CD4-positive, alpha-beta T cell treated with Interferon alpha-2 for 1 hour (primary cell): Measurements from ENCODE around the gene UGGT2.
"Not testable (repeated sequence)": the region's sequence is repeated elsewhere in the genome, so short reads cannot be mapped to it uniquely, and the experiment has no call there.

Source experiments
- DNase-seq, 2 donors: peaks; one replicate each; pipeline ENCODE4 v3.0.0-alpha.2; 2020 to 2022

Gene UGGT2

GRCh38 chr13:96051491-96051890 lies 1.7 kb downstream of the UGGT2 start:
- not testable (repeated sequence) for DNase-seq

DNA sequence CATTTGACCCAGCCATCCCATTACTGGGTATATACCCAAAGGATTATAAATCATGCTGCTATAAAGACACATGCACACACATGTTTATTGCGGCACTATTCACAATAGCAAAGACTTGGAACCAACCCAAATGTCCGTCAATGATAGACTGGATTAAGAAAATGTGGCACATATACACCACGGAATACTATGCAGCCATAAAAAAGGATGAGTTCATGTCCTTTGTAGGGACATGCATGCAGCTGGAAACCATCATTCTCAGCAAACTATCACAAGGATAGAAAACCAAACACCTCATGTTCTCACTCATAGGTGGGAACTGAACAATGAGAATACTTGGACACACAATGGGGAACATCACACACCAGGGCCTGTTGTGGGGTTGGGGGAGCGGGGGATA lies 2.2 kb downstream of the UGGT2 start:
- not testable (repeated sequence) for DNase-seq

- DNase-seq = not testable (repeated sequence)
Observed at GRCh38 chr13:96046449-96047126, 6.6 kb downstream of the UGGT2 start.

DNA sequence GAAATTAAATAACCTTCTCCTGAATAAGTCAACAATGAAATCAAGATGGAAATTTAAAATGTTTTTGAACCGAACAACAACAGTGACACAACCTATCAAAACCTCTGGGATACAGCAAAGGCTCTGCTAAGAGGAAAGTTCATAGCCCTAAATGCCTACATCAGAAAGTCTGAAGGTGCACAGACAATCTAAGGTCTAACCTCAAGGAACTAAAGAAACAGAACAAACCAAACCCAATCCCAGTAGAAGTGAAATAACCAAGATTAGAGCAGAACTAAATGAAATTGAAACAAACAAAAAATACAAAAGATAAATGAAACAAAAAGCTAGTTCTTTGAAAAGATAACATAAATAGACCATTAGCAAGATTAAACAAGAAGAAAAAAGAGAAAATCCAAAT lies 9.0 kb downstream of the UGGT2 start:
- DNase-seq = no peak

DNA sequence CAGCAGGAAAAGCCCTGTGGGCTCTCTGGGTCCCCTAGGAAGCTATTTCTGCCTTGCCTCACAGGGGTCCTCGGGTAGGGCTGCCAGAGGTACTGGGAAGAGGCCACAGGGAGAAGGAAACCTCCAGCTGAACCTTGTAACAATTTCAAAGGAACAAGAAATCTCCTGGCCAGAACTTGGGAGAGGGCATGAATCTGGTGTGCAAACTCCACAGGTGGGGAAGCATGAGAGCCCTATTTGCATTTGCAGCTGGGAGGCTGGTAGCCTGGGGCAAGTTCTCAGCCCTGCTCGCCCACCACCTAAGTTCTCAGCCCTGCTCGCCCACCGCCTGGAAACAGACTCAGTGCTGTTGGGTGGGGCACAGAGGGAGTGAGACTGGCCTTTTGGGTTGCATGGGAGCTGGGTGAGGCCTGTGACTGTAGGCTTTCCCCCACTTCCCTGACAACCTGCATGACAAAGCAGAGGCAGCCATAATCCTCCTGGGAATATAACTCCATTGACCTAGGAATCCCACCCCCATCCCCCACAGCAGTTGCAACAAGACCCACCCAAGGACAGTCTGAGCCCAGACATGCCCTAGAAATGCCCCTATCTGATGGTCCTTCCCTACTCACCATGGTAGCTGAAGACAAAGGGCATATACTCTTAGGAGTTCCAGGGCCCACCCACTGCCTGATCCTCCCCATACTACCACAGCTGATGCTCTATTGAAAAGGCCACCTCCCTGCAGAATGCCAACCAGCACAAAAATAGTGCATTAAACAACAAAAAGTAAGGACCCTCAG lies 11.7 kb downstream of the UGGT2 start:
- DNase-seq = no peak

- no peak for DNase-seq
Observed at GRCh38 chr13:96036515-96036914, 16.7 kb downstream of the UGGT2 start.

DNA sequence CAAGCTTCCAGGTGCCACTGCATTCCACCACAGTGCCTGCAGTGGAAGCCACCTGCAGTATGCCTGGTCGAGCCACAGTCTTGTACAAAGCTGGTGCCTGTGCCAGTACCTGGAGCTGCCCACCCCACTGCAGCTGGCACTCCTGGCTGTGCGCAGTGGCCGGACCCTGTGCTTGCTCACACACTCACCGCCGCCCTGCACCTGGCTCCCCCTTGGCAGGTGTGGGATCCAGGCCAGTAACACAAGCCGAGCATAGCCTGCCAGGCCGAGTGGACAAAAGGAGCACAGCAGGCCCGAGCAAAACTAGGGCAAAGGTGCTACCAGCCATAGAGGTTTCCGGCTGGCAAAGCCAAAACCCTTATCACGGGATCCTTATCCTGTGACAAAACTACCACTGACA lies 18.5 kb downstream of the UGGT2 start:
- DNase-seq = no peak

- DNase-seq = no peak
Observed at GRCh38 chr13:96033220-96034015, 19.8 kb downstream of the UGGT2 start.

GRCh38 chr13:96032717-96033116 lies 20.5 kb downstream of the UGGT2 start:
- DNase-seq = no peak

- DNase-seq = no peak
Observed at GRCh38 chr13:96029002-96029401, 24.2 kb downstream of the UGGT2 start.

DNA sequence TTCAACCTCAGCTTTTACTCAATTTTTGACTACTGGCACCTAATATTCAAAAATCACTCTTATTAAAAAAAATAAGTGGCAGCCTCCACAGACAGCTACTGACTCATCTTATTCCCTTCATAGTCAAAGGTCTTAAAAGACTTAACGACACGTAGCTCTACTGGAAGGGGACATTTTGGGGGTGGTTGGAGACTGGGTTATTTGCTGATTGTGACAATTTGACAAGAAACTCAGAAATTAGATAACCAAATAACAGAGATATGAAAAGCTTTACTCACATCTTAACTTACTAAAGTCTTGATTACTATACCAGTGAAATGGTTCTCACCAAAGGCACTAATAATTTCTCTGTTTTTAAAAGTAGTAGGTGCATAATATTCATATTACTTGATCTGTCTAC lies 25.7 kb downstream of the UGGT2 start:
- DNase-seq = no peak

- DNase-seq = no peak
Observed at GRCh38 chr13:96025283-96025682, 27.9 kb downstream of the UGGT2 start.

DNA sequence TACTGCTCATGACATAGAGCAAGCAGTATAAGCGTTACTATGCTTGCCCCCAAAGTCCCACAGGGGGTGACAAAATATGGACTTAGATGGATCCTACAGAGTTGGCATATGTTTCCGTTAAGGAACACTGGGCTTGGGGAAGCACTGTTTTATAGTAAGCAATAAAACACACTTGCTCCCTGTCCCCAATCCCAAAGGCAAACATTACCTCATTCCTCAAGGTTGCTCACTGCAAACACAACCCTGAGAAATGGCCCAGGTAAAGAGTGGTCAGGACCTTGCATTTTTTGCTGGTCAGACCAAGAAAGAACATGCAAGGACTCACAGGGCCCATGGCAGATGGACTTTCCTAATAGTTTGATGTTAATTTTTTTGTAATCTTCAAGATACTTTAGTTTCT lies 32.3 kb downstream of the UGGT2 start:
- no peak for DNase-seq

- peak in 1 of 2 donors; percentile 6 for DNase-seq
Observed at GRCh38 chr13:96020155-96020575, 33.0 kb downstream of the UGGT2 start.

GRCh38 chr13:96018135-96018534 lies 35.1 kb downstream of the UGGT2 start:
- DNase-seq = no peak

- no peak for DNase-seq
Observed at GRCh38 chr13:96011291-96011872, 41.8 kb downstream of the UGGT2 start.

DNA sequence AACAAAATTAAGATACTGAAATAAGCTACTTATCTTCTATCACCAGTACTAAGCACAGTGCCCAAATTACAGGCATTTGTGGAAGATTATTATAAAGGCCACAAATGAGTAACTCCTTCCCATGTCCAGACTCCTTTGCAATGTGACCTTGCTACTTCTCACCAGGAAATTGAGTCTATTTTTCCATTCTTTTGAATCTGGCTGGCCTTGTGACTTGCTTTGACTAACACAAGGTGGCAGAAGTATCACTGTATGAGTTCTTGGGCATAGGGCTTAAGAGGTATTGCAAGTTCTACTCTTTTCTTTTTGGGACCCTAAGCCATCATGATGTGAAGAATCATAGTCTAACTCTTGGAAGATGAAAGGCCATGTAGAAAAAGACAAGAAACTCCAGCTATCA lies 49.9 kb downstream of the UGGT2 start:
- no peak for DNase-seq

GRCh38 chr13:96002322-96003131 lies 50.7 kb downstream of the UGGT2 start:
- DNase-seq = no peak

DNA sequence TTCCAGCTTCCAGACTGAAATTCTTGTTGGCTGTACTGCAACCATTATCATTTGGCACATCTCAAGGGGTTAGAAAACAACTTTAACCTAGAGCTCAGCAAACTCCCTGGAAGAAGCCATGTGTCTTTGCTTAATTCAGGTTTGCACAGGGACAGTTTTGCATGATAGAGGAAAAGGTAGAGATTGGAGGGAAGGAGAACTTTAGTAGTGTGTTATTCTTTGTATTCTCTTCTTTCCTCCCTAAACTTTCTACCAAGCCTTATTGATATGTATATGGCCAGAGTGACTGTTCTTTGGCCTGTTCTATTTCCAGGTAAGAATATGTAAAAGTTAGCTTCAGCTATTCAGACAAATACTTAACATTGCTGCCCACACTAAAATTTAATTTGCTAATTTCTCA lies 53.1 kb downstream of the UGGT2 start:
- DNase-seq = no peak

DNA sequence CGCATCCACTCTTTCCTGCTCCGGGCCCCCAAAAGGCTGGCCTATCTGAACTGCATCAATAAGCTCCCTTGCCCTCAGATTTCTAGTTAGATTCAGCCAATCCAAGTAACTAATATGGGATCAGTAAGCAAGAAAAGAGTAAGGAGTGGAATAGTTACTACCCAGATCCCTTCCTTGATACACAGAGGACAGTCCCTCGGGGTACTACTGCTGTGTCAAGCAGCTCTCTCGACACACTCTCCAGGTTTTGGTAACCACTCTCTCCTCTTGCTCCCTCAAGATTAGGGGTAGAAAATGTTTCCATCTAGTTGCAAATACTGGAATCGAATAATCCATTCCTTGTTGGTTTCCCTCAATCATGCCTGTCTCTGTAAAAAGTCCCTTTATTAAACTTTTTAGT lies 65.4 kb downstream of the UGGT2 start:
- DNase-seq = no peak

DNA sequence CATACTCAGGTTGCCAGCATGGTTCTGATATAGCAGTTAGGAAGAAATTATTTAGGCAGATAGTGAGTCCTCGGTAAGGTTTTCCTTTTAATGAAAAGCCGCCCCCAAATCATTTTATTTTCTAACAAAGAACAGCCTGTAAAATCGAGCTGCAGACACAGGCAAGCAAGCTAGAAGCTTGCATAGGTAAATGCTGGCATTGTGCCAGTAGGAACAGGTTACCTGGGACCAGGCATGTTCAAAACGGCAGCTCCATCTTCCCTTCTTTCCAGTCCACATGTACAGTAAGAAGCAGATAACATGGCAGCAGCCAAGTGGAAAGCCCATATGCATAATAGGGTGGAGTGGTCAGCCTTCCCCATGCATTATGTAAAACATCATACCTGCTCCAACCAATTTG lies 71.1 kb downstream of the UGGT2 start:
- DNase-seq = no peak

GRCh38 chr13:95972651-95973050 lies 80.5 kb downstream of the UGGT2 start:
- not testable (repeated sequence) for DNase-seq
